Measurements from ENCODE around the gene YPEL5. TPM values are rescaled to one million over a fixed set of nuclear protein-coding genes. Genes with fewer than 3 reads are reported as not detected.

YPEL5 gene
- total RNA-seq, 6 donors from 2014 or later = 51.9 to 107 (median 85.8) TPM

DNA sequence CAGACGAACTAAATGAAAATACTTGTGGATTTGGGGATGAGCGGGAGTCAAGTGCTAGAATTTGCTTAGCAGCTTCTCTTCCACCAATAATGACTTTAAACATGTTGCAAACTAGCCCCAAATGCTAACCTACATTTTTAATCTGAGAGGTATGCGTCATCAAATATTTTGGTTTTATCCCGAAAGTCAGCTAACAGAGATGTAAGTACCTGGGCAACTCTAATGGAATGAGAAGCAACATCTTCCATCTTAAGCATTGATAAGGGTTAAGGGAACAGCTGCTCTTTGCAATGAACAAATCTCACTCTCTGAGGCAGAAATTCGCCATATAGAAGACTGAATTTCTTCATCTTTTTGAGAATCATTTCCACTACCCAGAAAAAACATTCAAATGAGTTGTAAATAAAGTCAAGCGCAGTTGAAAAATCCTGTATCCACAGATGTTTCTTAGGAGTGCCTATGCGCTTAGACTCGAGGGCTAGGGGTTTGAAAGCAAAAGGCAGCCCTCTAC is 926 bp upstream of the YPEL5 start:
- Histone ChIP-seq H3K27me3 (no peaks in the 10 kb centered on the region), H3K36me3 (peaks cover 0 to 2% (median 0%) of the 10 kb centered on the region in 4 donors), H3K4me1 (peaks cover 33 to 40% (median 34%) of the 10 kb centered on the region in 4 donors), H3K9me3 (no peaks in the 10 kb centered on the region), H3K27ac (peak overlapping the region; percentile 83 to 100 (median 96)), H3K4me3 (peak overlapping the region in 3 of 4 donors; percentile 44 to 89 (median 55))
- WGBS, 2 donors = 39 to 49% methylated on average over 8 of the region's 8 CpGs
- TF ChIP-seq EP300 (IDR thresholded peaks at IDR 0.05) = no peak
- no peak for TF ChIP-seq POLR2AphosphoS5 (IDR thresholded peaks at IDR 0.05)
- TF ChIP-seq, protein P1, sequence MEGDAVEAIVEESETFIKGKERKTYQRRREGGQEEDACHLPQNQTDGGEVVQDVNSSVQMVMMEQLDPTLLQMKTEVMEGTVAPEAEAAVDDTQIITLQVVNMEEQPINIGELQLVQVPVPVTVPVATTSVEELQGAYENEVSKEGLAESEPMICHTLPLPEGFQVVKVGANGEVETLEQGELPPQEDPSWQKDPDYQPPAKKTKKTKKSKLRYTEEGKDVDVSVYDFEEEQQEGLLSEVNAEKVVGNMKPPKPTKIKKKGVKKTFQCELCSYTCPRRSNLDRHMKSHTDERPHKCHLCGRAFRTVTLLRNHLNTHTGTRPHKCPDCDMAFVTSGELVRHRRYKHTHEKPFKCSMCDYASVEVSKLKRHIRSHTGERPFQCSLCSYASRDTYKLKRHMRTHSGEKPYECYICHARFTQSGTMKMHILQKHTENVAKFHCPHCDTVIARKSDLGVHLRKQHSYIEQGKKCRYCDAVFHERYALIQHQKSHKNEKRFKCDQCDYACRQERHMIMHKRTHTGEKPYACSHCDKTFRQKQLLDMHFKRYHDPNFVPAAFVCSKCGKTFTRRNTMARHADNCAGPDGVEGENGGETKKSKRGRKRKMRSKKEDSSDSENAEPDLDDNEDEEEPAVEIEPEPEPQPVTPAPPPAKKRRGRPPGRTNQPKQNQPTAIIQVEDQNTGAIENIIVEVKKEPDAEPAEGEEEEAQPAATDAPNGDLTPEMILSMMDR (IDR thresholded peaks at IDR 0.05) = no peak
- TF ChIP-seq POLR2A (IDR thresholded peaks at IDR 0.05) = no peak
- DNase-seq (no peak), ATAC-seq (ENCODE audit: low FRiP score in 2 of 2) (no peak)

GRCh38 chr2:30147196-30147714 is 448 bp downstream of the YPEL5 start:
- peak; percentile 23 to 93 for DNase-seq

GRCh38 chr2:30147715-30148610 is 1.2 kb downstream of the YPEL5 start:
- DNase-seq (peak; percentile 89 to 98), ATAC-seq (ENCODE audit: low FRiP score in 2 of 2) (peak in 1 of 2 donors; percentile 73)
- TF ChIP-seq POLR2AphosphoS5 (IDR thresholded peaks at IDR 0.05) (peak; percentile 80 to 92), EP300 (IDR thresholded peaks at IDR 0.05) (no peak), POLR2A (IDR thresholded peaks at IDR 0.05) (peak in 2 of 4 donors; percentile 67 to 89)
- TF ChIP-seq, protein P1 (IDR thresholded peaks at IDR 0.05) = peak; percentile 37 to 79 (median 66)
- H3K27ac ChIP-seq = peak overlapping the region; percentile 100
- peak overlapping the region; percentile 76 to 97 (median 92) for H3K4me3 ChIP-seq
- H3K36me3 ChIP-seq = peaks cover 0 to 4% (median 1%) of the 10 kb centered on the region in 4 donors
- no peaks in the 10 kb centered on the region for H3K27me3 ChIP-seq
- WGBS, 2 donors = 5 to 9% methylated on average over 25 to 46 of the region's 50 CpGs
- no peaks in the 10 kb centered on the region for H3K9me3 ChIP-seq
- H3K4me1 ChIP-seq = peaks cover 37 to 51% (median 41%) of the 10 kb centered on the region in 4 donors

More at GRCh38 chr2:30147196-30147714, 448 bp downstream of the YPEL5 start:
- TF ChIP-seq EP300 (IDR thresholded peaks at IDR 0.05) = no peak
- peak in 1 of 4 donors; percentile 19 for TF ChIP-seq POLR2A (IDR thresholded peaks at IDR 0.05)
- peak overlapping the region; percentile 89 to 98 (median 96) for H3K4me3 ChIP-seq
- H3K36me3 ChIP-seq = peaks cover 0 to 4% (median 1%) of the 10 kb centered on the region in 4 donors
- no peaks in the 10 kb centered on the region for H3K9me3 ChIP-seq
- H3K27ac ChIP-seq = peak overlapping the region; percentile 100
- no CpG with 5 or more reads among the region's 79 CpGs for WGBS, 2 donors
- peak in 1 of 2 donors; percentile 32 for ATAC-seq (ENCODE audit: low FRiP score in 2 of 2)
- H3K4me1 ChIP-seq = peaks cover 37 to 51% (median 40%) of the 10 kb centered on the region in 4 donors
- no peaks in the 10 kb centered on the region for H3K27me3 ChIP-seq

- Histone ChIP-seq H3K4me3 (peak overlapping the region in 2 of 4 donors; percentile 89 to 96), H3K4me1 (peaks cover 43 to 54% (median 44%) of the 10 kb centered on the region in 4 donors), H3K27ac (peak overlapping the region; percentile 100), H3K36me3 (peaks cover 0 to 10% (median 2%) of the 10 kb centered on the region in 4 donors), H3K27me3 (no peaks in the 10 kb centered on the region), H3K9me3 (no peaks in the 10 kb centered on the region)
- 49 to 56% methylated on average over 4 of the region's 4 CpGs for WGBS, 2 donors
- ATAC-seq (ENCODE audit: low FRiP score in 2 of 2) (no peak), DNase-seq (peak in 1 of 2 donors; percentile 29)
- TF ChIP-seq POLR2AphosphoS5 (IDR thresholded peaks at IDR 0.05) (no peak), EP300 (IDR thresholded peaks at IDR 0.05) (no peak), POLR2A (IDR thresholded peaks at IDR 0.05) (no peak)
- TF ChIP-seq, protein P1 (IDR thresholded peaks at IDR 0.05) = no peak
Measured at GRCh38 chr2:30148850-30149249, 2.0 kb downstream of the YPEL5 start.

DNA sequence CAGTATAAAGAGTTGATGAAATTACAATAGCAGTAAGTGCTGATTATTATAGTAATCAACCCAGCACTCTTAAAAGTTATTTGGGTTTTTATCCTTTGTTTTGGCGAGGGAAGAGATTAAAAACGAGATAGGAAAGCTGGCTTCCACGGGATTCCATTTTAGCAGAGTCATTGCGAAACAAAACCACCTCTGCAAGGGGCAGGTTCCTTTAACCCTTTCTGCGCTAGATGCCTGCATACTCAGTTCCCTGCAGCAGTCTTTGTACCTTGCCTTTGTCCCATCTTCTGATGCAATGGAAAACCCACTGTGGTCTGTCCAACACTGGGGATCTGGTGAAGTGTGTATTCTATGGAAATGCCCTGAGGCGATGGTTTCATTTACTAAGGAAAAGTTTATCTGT is 2.7 kb downstream of the YPEL5 start:
- H3K4me1 ChIP-seq = peaks cover 43 to 60% (median 46%) of the 10 kb centered on the region in 4 donors
- peak overlapping the region in 3 of 4 donors; percentile 64 to 100 (median 100) for H3K27ac ChIP-seq
- no peak for DNase-seq

More for the DNA sequence above, 2.7 kb downstream of the YPEL5 start:
- ATAC-seq (ENCODE audit: low FRiP score in 2 of 2) = no peak
- peak overlapping the region in 1 of 4 donors; percentile 2 for H3K4me3 ChIP-seq
- TF ChIP-seq POLR2AphosphoS5 (IDR thresholded peaks at IDR 0.05) = no peak
- TF ChIP-seq EP300 (IDR thresholded peaks at IDR 0.05) = no peak
- TF ChIP-seq, protein P1 (IDR thresholded peaks at IDR 0.05) = no peak
- no peak for TF ChIP-seq POLR2A (IDR thresholded peaks at IDR 0.05)
- no peaks in the 10 kb centered on the region for H3K9me3 ChIP-seq
- H3K36me3 ChIP-seq = peaks cover 0 to 17% (median 2%) of the 10 kb centered on the region in 4 donors
- 28 to 30% methylated on average over 6 of the region's 6 CpGs for WGBS, 2 donors
- H3K27me3 ChIP-seq = no peaks in the 10 kb centered on the region

Data from upper lobe of left lung (tissue), 6 donors.